ENCODE results near the gene GALNT18.

DNA sequence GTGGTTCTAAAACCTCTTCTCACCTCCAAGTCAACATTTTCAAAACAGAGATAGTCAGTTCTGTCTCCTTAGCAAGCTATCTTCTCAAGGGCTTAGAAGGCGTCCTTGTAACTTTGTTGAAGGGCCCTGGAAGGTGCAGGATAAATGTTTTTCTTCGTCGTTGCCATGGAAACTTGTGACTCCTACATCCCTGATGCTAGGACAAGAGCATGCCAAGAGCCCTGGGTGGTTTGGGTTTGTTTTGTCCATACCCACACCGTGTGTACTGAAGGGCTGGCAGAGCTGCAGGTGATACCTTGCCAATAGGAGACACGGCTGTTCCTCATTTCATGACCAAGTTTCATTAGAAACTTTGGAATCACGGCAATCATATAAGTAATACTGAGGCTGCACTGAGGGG lies 81.6 kb downstream of the GALNT18 start:
- no peak for TF ChIP-seq GATA2 (IDR thresholded peaks at IDR 0.05; ENCODE audit: insufficient read depth, insufficient read length, low read depth, low read length)
- TF ChIP-seq, protein P1, sequence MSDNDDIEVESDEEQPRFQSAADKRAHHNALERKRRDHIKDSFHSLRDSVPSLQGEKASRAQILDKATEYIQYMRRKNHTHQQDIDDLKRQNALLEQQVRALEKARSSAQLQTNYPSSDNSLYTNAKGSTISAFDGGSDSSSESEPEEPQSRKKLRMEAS (IDR thresholded peaks at IDR 0.05; ENCODE audit: insufficient read depth, insufficient read length), result no peak
- TF ChIP-seq POLR2A (IDR thresholded peaks at IDR 0.05; ENCODE audit: low read depth, low read length), result no peak
- TF ChIP-seq, protein P2, sequence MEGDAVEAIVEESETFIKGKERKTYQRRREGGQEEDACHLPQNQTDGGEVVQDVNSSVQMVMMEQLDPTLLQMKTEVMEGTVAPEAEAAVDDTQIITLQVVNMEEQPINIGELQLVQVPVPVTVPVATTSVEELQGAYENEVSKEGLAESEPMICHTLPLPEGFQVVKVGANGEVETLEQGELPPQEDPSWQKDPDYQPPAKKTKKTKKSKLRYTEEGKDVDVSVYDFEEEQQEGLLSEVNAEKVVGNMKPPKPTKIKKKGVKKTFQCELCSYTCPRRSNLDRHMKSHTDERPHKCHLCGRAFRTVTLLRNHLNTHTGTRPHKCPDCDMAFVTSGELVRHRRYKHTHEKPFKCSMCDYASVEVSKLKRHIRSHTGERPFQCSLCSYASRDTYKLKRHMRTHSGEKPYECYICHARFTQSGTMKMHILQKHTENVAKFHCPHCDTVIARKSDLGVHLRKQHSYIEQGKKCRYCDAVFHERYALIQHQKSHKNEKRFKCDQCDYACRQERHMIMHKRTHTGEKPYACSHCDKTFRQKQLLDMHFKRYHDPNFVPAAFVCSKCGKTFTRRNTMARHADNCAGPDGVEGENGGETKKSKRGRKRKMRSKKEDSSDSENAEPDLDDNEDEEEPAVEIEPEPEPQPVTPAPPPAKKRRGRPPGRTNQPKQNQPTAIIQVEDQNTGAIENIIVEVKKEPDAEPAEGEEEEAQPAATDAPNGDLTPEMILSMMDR (IDR thresholded peaks at IDR 0.05; ENCODE audit: extremely low read depth in 1 of 2, insufficient read depth in 1 of 2, low read depth in 1 of 2, low read length in 2 of 2), result no peak
- no peak for TF ChIP-seq POLR2AphosphoS5 (IDR thresholded peaks at IDR 0.05; ENCODE audit: insufficient read depth, low read depth, low read length)
- no peak for TF ChIP-seq FOS (IDR thresholded peaks at IDR 0.05; ENCODE audit: borderline replicate concordance, insufficient read depth, low read length)

All from endothelial cell of umbilical vein (primary cell).